HepG2 (cell line): ENCODE results near the gene H2AZ2. TPM values are rescaled to one million over a fixed set of nuclear protein-coding genes. Genes with fewer than 3 reads are reported as not detected.

ENCODE experiments used
- ATAC-seq: fragments of 200-7000 bp; cut with Tn5 transposase; 3 replicates; pipeline ENCODE4 v1.9.1; 2020; ENCODE audit warnings: mild to moderate bottlenecking, moderate library complexity
- BruUV-seq: library from RNA; stranded (reverse); fragments of 400-500 nt; replicated peaks from 2 replicates; lab custom pipeline; 2021; lab: Mats Ljungman, UMichigan
- CTCF ChIA-PET: fragments of 300-600 bp; formaldehyde crosslinking; extraction: SDS; loops from one replicate; lab custom pipeline; 2021; ENCODE audit warnings: low total read pairs, inconsistent platforms, low intra/inter-chr PET ratio; lab: Yijun Ruan, JAX
- POLR2A ChIA-PET: fragments of 350-600 bp; sonication (Branson Sonifier 250); formaldehyde crosslinking; loops from one replicate; lab custom pipeline; 2020; ENCODE audit warnings: antibody characterized with exemption, inconsistent platforms; lab: Yijun Ruan, JAX
- DNase-seq: peaks from one replicate; pipeline ENCODE4 v3.0.0-alpha.2; 2015; ENCODE audit warnings: low spot score
- FAIRE-seq: peaks from 3 replicates; lab custom pipeline; 2011; peaks lifted over from hg19 to GRCh38; lab: Jason Lieb, UNC
- H2AFZ ChIP-seq: one replicate; pipeline ENCODE4 v1.6.1; 2011; ENCODE audit warnings: low read length, inconsistent platforms
- H3K27ac ChIP-seq: fragments of 300-600 bp; 3 replicates; pipeline ENCODE4 v1.8.0; 2011; ENCODE audit warnings: mixed run types, mild to moderate bottlenecking, mixed read lengths, low read length, inconsistent platforms; ENCODE audit not compliant: insufficient read depth; ENCODE audit errors: extremely low read length
- H3K27me3 ChIP-seq, 2 experiments: fragments of 200-600 bp in 1 of 2; 2 replicates in 1 of 2; 3 replicates in 1 of 2; pipeline versions ENCODE4 v1.6.0 to v1.8.0; 2011; ENCODE audit warnings: low read length in 2 of 2, mild to moderate bottlenecking in 2 of 2, moderate library complexity in 2 of 2, inconsistent platforms in 1 of 2; ENCODE audit not compliant: insufficient read depth in 2 of 2, control insufficient read depth in 1 of 2
- H3K36me3 ChIP-seq, 2 experiments: fragments of 200-600 bp in 1 of 2; replicated peaks in 1 of 2; 2 replicates in 1 of 2; 3 replicates in 1 of 2; pipeline versions ENCODE4 v1.5.1 to v1.8.0; 2011; ENCODE audit warnings: low read length in 2 of 2, inconsistent platforms in 1 of 2; ENCODE audit not compliant: insufficient read depth in 2 of 2, control insufficient read depth in 1 of 2
- H3K4me1 ChIP-seq: 2 replicates; pipeline ENCODE4 v1.5.1; 2012; ENCODE audit warnings: low read length, inconsistent platforms; ENCODE audit not compliant: insufficient read depth
- H3K4me2 ChIP-seq: 2 replicates; pipeline ENCODE4 v1.6.0; 2011; ENCODE audit warnings: low read depth, low read length, inconsistent platforms
- H3K4me3 ChIP-seq, 3 experiments: fragments of 200-600 bp in 1 of 3; sonication (generic), shearing (Covaris generic) in 1 of 3; replicated peaks in 1 of 3; 2 replicates each; pipeline ENCODE4 v1.5.1; 2011 to 2016; ENCODE audit warnings: low read length in 3 of 3, inconsistent platforms in 2 of 3, low read depth in 2 of 3, mild to moderate bottlenecking in 2 of 3, control low read depth in 1 of 3, mixed read lengths in 1 of 3; ENCODE audit not compliant: insufficient read depth in 1 of 3
- H3K79me2 ChIP-seq: one replicate; pipeline ENCODE4 v1.6.1; 2011; ENCODE audit warnings: low read length, inconsistent platforms; ENCODE audit not compliant: insufficient read depth
- H3K9ac ChIP-seq: 2 replicates; pipeline ENCODE4 v1.6.0; 2011; ENCODE audit warnings: mild to moderate bottlenecking, low read depth, low read length, inconsistent platforms; ENCODE audit not compliant: insufficient read depth
- H3K9me3 ChIP-seq: 2 replicates; pipeline ENCODE4 v1.5.1; 2012; ENCODE audit warnings: mild to moderate bottlenecking, low read length
- H4K20me1 ChIP-seq: 2 replicates; pipeline ENCODE4 v1.6.0; 2011; ENCODE audit warnings: inconsistent platforms, mild to moderate bottlenecking, low read length, moderate library complexity; ENCODE audit not compliant: insufficient read depth
- BRD4 ChIP-seq: sonication (generic); formaldehyde crosslinking; IDR thresholded peaks from 2 replicates; pipeline ENCODE4 v1.4.0; 2020; ENCODE audit warnings: missing genetic modification reagents
- CBX1 ChIP-seq: IDR thresholded peaks from one replicate; pipeline ENCODE4 v1.6.1; 2016; ENCODE audit warnings: antibody characterized with exemption, low read depth
- ETV5 ChIP-seq: IDR thresholded peaks from 2 replicates; pipeline ENCODE4 v1.6.1; 2018; ENCODE audit warnings: missing biosample characterization, missing genetic modification reagents, inconsistent platforms, borderline replicate concordance
- GATAD1 ChIP-seq: IDR thresholded peaks from 2 replicates; pipeline ENCODE4 v1.6.1; 2016; ENCODE audit warnings: missing genetic modification reagents, missing compliant biosample characterization
- GATAD2A ChIP-seq: IDR thresholded peaks from 2 replicates; pipeline ENCODE4 v1.6.1; 2016
- HDAC1 ChIP-seq: sonication (generic); formaldehyde crosslinking; IDR thresholded peaks from 2 replicates; pipeline ENCODE4 v1.5.1; 2020; ENCODE audit warnings: mild to moderate bottlenecking, missing genetic modification reagents
- IRX3 ChIP-seq: sonication (generic); formaldehyde crosslinking; IDR thresholded peaks from 2 replicates; pipeline ENCODE4 v1.8.1; 2023; ENCODE audit warnings: mild to moderate bottlenecking, low read depth, missing genetic modification reagents, borderline replicate concordance
- KMT2B ChIP-seq: IDR thresholded peaks from 2 replicates; pipeline ENCODE4 v1.6.1; 2016; ENCODE audit warnings: missing genetic modification reagents, missing compliant biosample characterization
- LCORL ChIP-seq, 2 experiments: fragments of 450-650 bp in 1 of 2; sonication (generic) in 1 of 2; formaldehyde crosslinking in 1 of 2; IDR thresholded peaks; 2 replicates each; pipeline versions ENCODE4 v1.5.0 to v1.6.1; 2017 to 2020; ENCODE audit warnings: antibody characterized with exemption in 1 of 2, missing genetic modification reagents in 1 of 2
- NCOR1 ChIP-seq: fragments of 200-600 bp; sonication (generic); IDR thresholded peaks from 2 replicates; pipeline ENCODE4 v1.7.0; 2017; ENCODE audit warnings: antibody characterized with exemption, low read length, borderline replicate concordance
- NFAT5 ChIP-seq: sonication (generic); formaldehyde crosslinking; IDR thresholded peaks from 2 replicates; pipeline ENCODE4 v1.4.0; 2020; ENCODE audit warnings: missing genetic modification reagents
- SMAD3 ChIP-seq: sonication (generic); formaldehyde crosslinking; IDR thresholded peaks from 2 replicates; pipeline ENCODE4 v1.4.0; 2020; ENCODE audit warnings: missing genetic modification reagents
- ZFP36L2 ChIP-seq: sonication (generic); formaldehyde crosslinking; IDR thresholded peaks from 2 replicates; pipeline ENCODE4 v1.4.0; 2020; ENCODE audit warnings: missing genetic modification reagents
- ZMYM2 ChIP-seq: sonication (generic); formaldehyde crosslinking; IDR thresholded peaks from 2 replicates; pipeline ENCODE4 v1.8.0; 2022; ENCODE audit warnings: mild to moderate bottlenecking, missing genetic modification reagents
- ZNF280B ChIP-seq: sonication (generic); formaldehyde crosslinking; IDR thresholded peaks from 2 replicates; pipeline ENCODE4 v1.5.0; 2020; ENCODE audit warnings: missing genetic modification reagents, mild to moderate bottlenecking, borderline replicate concordance
- ZNF34 ChIP-seq: sonication (generic); formaldehyde crosslinking; IDR thresholded peaks from 2 replicates; pipeline ENCODE4 v1.4.0; 2020; ENCODE audit warnings: mild to moderate bottlenecking, missing genetic modification reagents, borderline replicate concordance
- ZNF530 ChIP-seq: sonication (generic); formaldehyde crosslinking; IDR thresholded peaks from 2 replicates; pipeline ENCODE4 v1.5.0; 2020; ENCODE audit warnings: low read depth, mild to moderate bottlenecking, missing genetic modification reagents
- ZNF564 ChIP-seq: sonication (generic); formaldehyde crosslinking; IDR thresholded peaks from 2 replicates; pipeline ENCODE4 v1.8.1; 2023; ENCODE audit warnings: mild to moderate bottlenecking, missing genetic modification reagents
- ZNF619 ChIP-seq: sonication (generic); formaldehyde crosslinking; IDR thresholded peaks from 2 replicates; pipeline ENCODE4 v1.4.0; 2020; ENCODE audit warnings: mild to moderate bottlenecking, missing genetic modification reagents
- ZNF672 ChIP-seq: sonication (generic); formaldehyde crosslinking; IDR thresholded peaks from 2 replicates; pipeline ENCODE4 v1.8.1; 2022; ENCODE audit warnings: missing genetic modification reagents
- WGBS: methylation state at CpG from one replicate; pipeline ENCODE4 v1.1.6; 2017; ENCODE audit warnings: low lambda C conversion rate; 5-methylcytosine and 5-hydroxymethylcytosine counted together
- in situ Hi-C: cut with HindIII; loops from 2 replicates; pipeline ENCODE4 v1.10.0; 2017; ENCODE audit warnings: low pct_unique_long_range_greater_than_20kb; ENCODE audit not compliant: extremely low pct_ligation_motif_present
- intact Hi-C: fragments of 100-400 bp; cut with micrococcal nuclease; formaldehyde crosslinking; loops from one replicate; pipeline ENCODE4 v1.10.0; 2022; ENCODE audit not compliant: unreplicated experiment
- polyA plus RNA-seq, 8 experiments: library from polyadenylated mRNA; depleted of rRNA in 3 of 8; stranded (reverse) in 7 of 8; unstranded in 1 of 8; fragments of >200 nt; fragmentation: Illumina TruSeq in 4 of 8; extraction: Trizol in 4 of 8; gene quantifications; 2 replicates each; pipeline versions ENCODE4 v1.2.1 to v1.2.3, GENCODE V29; 2011 to 2016; ENCODE audit warnings: low read depth in 4 of 8, missing spikeins in 1 of 8, mixed read lengths in 1 of 8; ENCODE audit not compliant: insufficient read depth in 1 of 8
- total RNA-seq, 5 experiments: library from RNA; depleted of rRNA; stranded (reverse); fragments of >200 nt; fragmentation: Illumina TruSeq; extraction: Trizol; gene quantifications; 2 replicates each; pipeline ENCODE4 v1.2.3, GENCODE V29; 2016; ENCODE audit warnings: low read depth in 1 of 5

The H2AZ2 gene
- total and polyA plus RNA-seq, 2 of the 13 experiments (the other 11 are each of a cell fraction or from before 2014, with no cell fraction given): 121 to 223 TPM

- Histone ChIP-seq H3K27ac (peak overlapping the region; percentile 82), H2AFZ (peak overlapping the region; percentile 70), H4K20me1 (peaks cover 37% of the 10 kb centered on the region), H3K79me2 (peaks cover 34% of the 10 kb centered on the region), H3K36me3 (peaks cover 6 to 27% of the 10 kb centered on the region in 2 experiments), H3K4me2 (peak overlapping the region; percentile 87), H3K9ac (peak overlapping the region; percentile 82), H3K9me3 (no peaks in the 10 kb centered on the region), H3K4me3 (peak overlapping the region; percentile 60 to 77 (median 69)), H3K27me3 (no peaks in the 10 kb centered on the region; a peak in 1 of 5 replicates), H3K4me1 (peaks cover 48% of the 10 kb centered on the region)
- intact Hi-C loops: loop anchor here (2.0 to 10.0 kb wide), 3 partner anchors 53 to 1769 kb away; partner anchors contain the start of gene H2AZ2
- DNase-seq: peak; percentile 53
- no peak for FAIRE-seq
- ChIA-PET CTCF (no interaction called here), POLR2A (interaction anchor here (1.3 kb wide), 1 partner anchor 52 kb away, joined by 3 read pairs; the partner anchor contains the start of gene H2AZ2)
- BruUV-seq: no TSS peak
- WGBS: 2% methylated on average over 7 of the region's 59 CpGs
- in situ Hi-C loops: no loop called here
- ATAC-seq: peak; percentile 56
- TF ChIP-seq HDAC1 (CRISPR knock-in tag) (peak; percentile 80), ZNF280B (0 out of 2 replicates have a peak, but pooled peaks have one; percentile 54), ETV5 (CRISPR knock-in tag) (peak; percentile 80), ZNF564 (CRISPR knock-in tag) (peak; percentile 23; the same call in 1 of the 2 replicates), ZNF619 (CRISPR knock-in tag) (no peak), ZNF530 (CRISPR knock-in tag) (no peak), GATAD2A (CRISPR knock-in tag) (0 out of 2 replicates have a peak, but pooled peaks have one; percentile 12), ZFP36L2 (CRISPR knock-in tag) (no peak), IRX3 (CRISPR knock-in tag) (0 out of 2 replicates have a peak, but pooled peaks have one; percentile 18), LCORL (IDR thresholded peaks at IDR 0.05) (no peak), LCORL (CRISPR knock-in tag; IDR thresholded peaks at IDR 0.05) (0 out of 2 replicates have a peak, but pooled peaks have one; percentile 34), CBX1 (peak; percentile 37), ZNF672 (CRISPR knock-in tag) (0 out of 2 replicates have a peak, but pooled peaks have one; percentile 24), GATAD1 (CRISPR knock-in tag) (0 out of 2 replicates have a peak, but pooled peaks have one; percentile 31), ZMYM2 (CRISPR knock-in tag) (peak; percentile 95), NFAT5 (no peak), SMAD3 (CRISPR knock-in tag) (no peak), BRD4 (CRISPR knock-in tag) (no peak), ZNF34 (CRISPR knock-in tag) (no peak), KMT2B (CRISPR knock-in tag) (no peak; the same call in 1 of the 2 replicates), NCOR1 (no peak)
Measured at GRCh38 chr7:44796034-44796503, 51.8 kb downstream of the H2AZ2 start.
